Measurements from ENCODE around the gene INMT.

Gene INMT

GRCh38 chr7:30740417-30741181 lies 11.3 kb upstream of the INMT start:
- H2AFZ ChIP-seq (ENCODE audit: low read length): 0 out of 2 replicates have a peak overlapping the region, but pooled peaks have one; percentile 20
- DNase-seq: peak; percentile 47

GRCh38 chr7:30741289-30741688 lies 10.6 kb upstream of the INMT start:
- H3K9ac ChIP-seq (ENCODE audit: low read length): no peak overlapping the region
- H4K20me1 ChIP-seq (ENCODE audit: insufficient read depth, low read length): no peaks in the 10 kb centered on the region
- no peaks in the 10 kb centered on the region for H3K9me2 ChIP-seq (replicated peaks; ENCODE audit: insufficient read depth, low read length)
- no peak overlapping the region for H3K4me3 ChIP-seq (ENCODE audit: low read length)
- no peaks in the 10 kb centered on the region for H3K9me3 ChIP-seq (replicated peaks; ENCODE audit: insufficient read depth, low read length)
- no peaks in the 10 kb centered on the region for H3F3A ChIP-seq (ENCODE audit: insufficient read depth, low read length)
- DNase-seq: no peak
- TF ChIP-seq EZH2phosphoT487 (IDR thresholded peaks at IDR 0.05; ENCODE audit: low read length) (no peak), CTCF (IDR thresholded peaks at IDR 0.05; ENCODE audit: low read length) (no peak), EZH2 (optimal IDR thresholded peaks at IDR 0.05; ENCODE audit: low read depth, low read length) (no peak)
- H2AFZ ChIP-seq (ENCODE audit: low read length): no peak overlapping the region
- H3K4me1 ChIP-seq (ENCODE audit: low read length): peaks cover 4% of the 10 kb centered on the region; the same call in 1 of the 2 replicates
- no peak overlapping the region for H3K4me2 ChIP-seq (ENCODE audit: low read depth, low read length)
- no peak overlapping the region for H3K27ac ChIP-seq (ENCODE audit: low read length)
- no peaks in the 10 kb centered on the region for H3K79me2 ChIP-seq (ENCODE audit: low read length)
- no peaks in the 10 kb centered on the region for H3K27me3 ChIP-seq (replicated peaks; ENCODE audit: insufficient read depth, low read length)
- no peaks in the 10 kb centered on the region for H3K36me3 ChIP-seq (replicated peaks; ENCODE audit: insufficient read depth, low read length)

More at GRCh38 chr7:30740417-30741181, 11.3 kb upstream of the INMT start:
- Histone ChIP-seq H3K9me2 (replicated peaks; ENCODE audit: insufficient read depth, low read length) (no peaks in the 10 kb centered on the region), H3F3A (ENCODE audit: insufficient read depth, low read length) (no peaks in the 10 kb centered on the region), H3K9me3 (replicated peaks; ENCODE audit: insufficient read depth, low read length) (no peaks in the 10 kb centered on the region), H3K4me1 (ENCODE audit: low read length) (peaks cover 4% of the 10 kb centered on the region; the same call in 1 of the 2 replicates), H4K20me1 (ENCODE audit: insufficient read depth, low read length) (no peaks in the 10 kb centered on the region), H3K4me3 (ENCODE audit: low read length) (no peak overlapping the region), H3K9ac (ENCODE audit: low read length) (no peak overlapping the region), H3K4me2 (ENCODE audit: low read depth, low read length) (no peak overlapping the region), H3K79me2 (ENCODE audit: low read length) (no peaks in the 10 kb centered on the region), H3K27ac (ENCODE audit: low read length) (no peak overlapping the region), H3K36me3 (replicated peaks; ENCODE audit: insufficient read depth, low read length) (no peaks in the 10 kb centered on the region), H3K27me3 (replicated peaks; ENCODE audit: insufficient read depth, low read length) (no peaks in the 10 kb centered on the region)
- no peak for TF ChIP-seq EZH2 (optimal IDR thresholded peaks at IDR 0.05; ENCODE audit: low read depth, low read length)
- peak; percentile 99 for TF ChIP-seq CTCF (IDR thresholded peaks at IDR 0.05; ENCODE audit: low read length)
- no peak for TF ChIP-seq EZH2phosphoT487 (IDR thresholded peaks at IDR 0.05; ENCODE audit: low read length)

GRCh38 chr7:30743371-30744074 lies 8.4 kb upstream of the INMT start:
- no peaks in the 10 kb centered on the region for H3K4me1 ChIP-seq (ENCODE audit: low read length)
- no peaks in the 10 kb centered on the region for H3K9me3 ChIP-seq (replicated peaks; ENCODE audit: insufficient read depth, low read length)
- no peaks in the 10 kb centered on the region for H3F3A ChIP-seq (ENCODE audit: insufficient read depth, low read length)
- no peak for DNase-seq
- no peak overlapping the region for H3K9ac ChIP-seq (ENCODE audit: low read length)
- no peaks in the 10 kb centered on the region for H4K20me1 ChIP-seq (ENCODE audit: insufficient read depth, low read length)
- H3K4me2 ChIP-seq (ENCODE audit: low read depth, low read length): no peak overlapping the region
- TF ChIP-seq CTCF (IDR thresholded peaks at IDR 0.05; ENCODE audit: low read length): no peak
- no peak for TF ChIP-seq EZH2 (optimal IDR thresholded peaks at IDR 0.05; ENCODE audit: low read depth, low read length)
- no peak for TF ChIP-seq EZH2phosphoT487 (IDR thresholded peaks at IDR 0.05; ENCODE audit: low read length)
- H3K4me3 ChIP-seq (ENCODE audit: low read length): no peak overlapping the region
- H2AFZ ChIP-seq (ENCODE audit: low read length): no peak overlapping the region
- H3K27ac ChIP-seq (ENCODE audit: low read length): no peak overlapping the region
- no peaks in the 10 kb centered on the region for H3K27me3 ChIP-seq (replicated peaks; ENCODE audit: insufficient read depth, low read length)
- no peaks in the 10 kb centered on the region for H3K79me2 ChIP-seq (ENCODE audit: low read length)
- no peaks in the 10 kb centered on the region for H3K9me2 ChIP-seq (replicated peaks; ENCODE audit: insufficient read depth, low read length)
- H3K36me3 ChIP-seq (replicated peaks; ENCODE audit: insufficient read depth, low read length): no peaks in the 10 kb centered on the region
